ENCODE data around the gene FPGS.
"Not testable (repeated sequence)": the region's sequence is repeated elsewhere in the genome, so short reads cannot be mapped to it uniquely, and the experiment has no call there.

The FPGS gene

DNA sequence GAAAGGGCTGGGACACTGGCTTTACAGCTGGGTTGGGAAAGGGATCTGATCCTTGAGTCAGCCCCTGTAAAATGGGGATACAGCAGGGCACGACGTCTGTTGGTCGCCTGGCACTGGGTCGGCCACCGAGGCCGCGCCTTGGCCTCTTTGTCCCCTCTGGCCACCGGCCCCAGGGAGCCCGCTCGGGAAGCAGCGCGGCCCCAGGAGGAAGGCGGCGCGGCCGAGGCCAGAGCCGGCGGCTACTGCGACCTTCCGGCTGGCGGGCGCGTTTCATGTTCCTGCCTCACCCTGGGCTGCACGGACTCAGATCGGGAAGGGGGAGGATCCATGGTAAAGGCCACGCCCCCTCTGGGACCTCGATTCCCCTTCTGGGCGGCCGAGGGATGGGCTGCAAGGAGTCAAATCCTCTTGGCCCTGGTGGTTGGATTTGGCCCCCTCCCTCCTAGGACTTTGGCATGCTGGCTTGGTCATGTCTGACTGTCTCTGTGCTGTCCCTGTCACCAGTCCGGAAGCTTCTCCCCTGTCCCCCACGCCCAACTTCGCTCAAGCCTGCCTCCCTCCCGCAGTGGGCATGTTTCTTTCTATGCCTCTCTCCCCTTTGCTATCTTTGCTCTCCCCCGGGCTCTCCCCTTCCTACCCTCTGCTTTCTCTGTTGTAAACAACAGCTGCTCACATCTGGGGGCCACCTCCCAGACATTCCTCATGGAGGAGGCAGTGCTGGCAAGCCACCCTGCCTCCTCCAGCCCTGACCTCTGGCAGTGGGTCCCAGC lies 25.8 kb downstream of the FPGS start:
- DNase-seq: no peak
- H3K27me3 Mint-ChIP-seq: no peaks in the 10 kb centered on the region
- no peak for ATAC-seq
- H3K27ac Mint-ChIP-seq: peak overlapping the region in 1 of 2 donors; percentile 75
- H3K4me1 Mint-ChIP-seq: peaks cover 16% of the 10 kb centered on the region
- H3K9me3 Mint-ChIP-seq: no peaks in the 10 kb centered on the region
- H3K4me3 Mint-ChIP-seq: no peak overlapping the region

- peaks cover 19% of the 10 kb centered on the region for H3K4me1 Mint-ChIP-seq
- ATAC-seq: no peak
- DNase-seq: no peak
- no peak overlapping the region for H3K4me3 Mint-ChIP-seq
- H3K27me3 Mint-ChIP-seq: no peaks in the 10 kb centered on the region
- no peaks in the 10 kb centered on the region for H3K9me3 Mint-ChIP-seq
- H3K27ac Mint-ChIP-seq: peak overlapping the region; percentile 27 to 75
Measured at GRCh38 chr9:127829205-127829906, 26.7 kb downstream of the FPGS start.

GRCh38 chr9:127832248-127832647 lies 29.6 kb downstream of the FPGS start:
- ATAC-seq: peak; percentile 56
- H3K4me3 Mint-ChIP-seq: peak overlapping the region; percentile 20 to 65
- DNase-seq: no peak

GRCh38 chr9:127833555-127833954 lies 30.9 kb downstream of the FPGS start:
- no peak for ATAC-seq
- H3K4me3 Mint-ChIP-seq: no peak overlapping the region
- peaks cover 31% of the 10 kb centered on the region for H3K4me1 Mint-ChIP-seq
- DNase-seq: no peak
- H3K9me3 Mint-ChIP-seq: no peaks in the 10 kb centered on the region
- H3K27me3 Mint-ChIP-seq: no peaks in the 10 kb centered on the region
- H3K27ac Mint-ChIP-seq: no peak overlapping the region

More at GRCh38 chr9:127832248-127832647, 29.6 kb downstream of the FPGS start:
- H3K9me3 Mint-ChIP-seq: no peaks in the 10 kb centered on the region
- H3K27ac Mint-ChIP-seq: peak overlapping the region; percentile 59 to 83
- H3K4me1 Mint-ChIP-seq: peaks cover 31% of the 10 kb centered on the region
- H3K27me3 Mint-ChIP-seq: no peaks in the 10 kb centered on the region

GRCh38 chr9:127835991-127836516 lies 33.4 kb downstream of the FPGS start:
- Mint-ChIP-seq H3K27ac (no peak overlapping the region), H3K4me3 (no peak overlapping the region), H3K27me3 (no peaks in the 10 kb centered on the region), H3K9me3 (no peaks in the 10 kb centered on the region), H3K4me1 (peaks cover 31% of the 10 kb centered on the region)
- DNase-seq (no peak), ATAC-seq (peak; percentile 64)

- H3K4me1 Mint-ChIP-seq: peaks cover 31% of the 10 kb centered on the region
- H3K27ac Mint-ChIP-seq, DNase-seq, ATAC-seq, H3K27me3 Mint-ChIP-seq, H3K9me3 Mint-ChIP-seq, H3K4me3 Mint-ChIP-seq: not testable (repeated sequence)
Measured at GRCh38 chr9:127836561-127836960, 33.9 kb downstream of the FPGS start.

GRCh38 chr9:127837346-127837745 lies 34.7 kb downstream of the FPGS start:
- DNase-seq (no peak), ATAC-seq (no peak)
- Mint-ChIP-seq H3K4me3 (no peak overlapping the region), H3K4me1 (peaks cover 26% of the 10 kb centered on the region), H3K27ac (peak overlapping the region in 1 of 2 donors; percentile 3), H3K27me3 (no peaks in the 10 kb centered on the region), H3K9me3 (no peaks in the 10 kb centered on the region)

- H3K4me1 Mint-ChIP-seq: peaks cover 14% of the 10 kb centered on the region
Measured at GRCh38 chr9:127838375-127839078, 35.8 kb downstream of the FPGS start.

DNA sequence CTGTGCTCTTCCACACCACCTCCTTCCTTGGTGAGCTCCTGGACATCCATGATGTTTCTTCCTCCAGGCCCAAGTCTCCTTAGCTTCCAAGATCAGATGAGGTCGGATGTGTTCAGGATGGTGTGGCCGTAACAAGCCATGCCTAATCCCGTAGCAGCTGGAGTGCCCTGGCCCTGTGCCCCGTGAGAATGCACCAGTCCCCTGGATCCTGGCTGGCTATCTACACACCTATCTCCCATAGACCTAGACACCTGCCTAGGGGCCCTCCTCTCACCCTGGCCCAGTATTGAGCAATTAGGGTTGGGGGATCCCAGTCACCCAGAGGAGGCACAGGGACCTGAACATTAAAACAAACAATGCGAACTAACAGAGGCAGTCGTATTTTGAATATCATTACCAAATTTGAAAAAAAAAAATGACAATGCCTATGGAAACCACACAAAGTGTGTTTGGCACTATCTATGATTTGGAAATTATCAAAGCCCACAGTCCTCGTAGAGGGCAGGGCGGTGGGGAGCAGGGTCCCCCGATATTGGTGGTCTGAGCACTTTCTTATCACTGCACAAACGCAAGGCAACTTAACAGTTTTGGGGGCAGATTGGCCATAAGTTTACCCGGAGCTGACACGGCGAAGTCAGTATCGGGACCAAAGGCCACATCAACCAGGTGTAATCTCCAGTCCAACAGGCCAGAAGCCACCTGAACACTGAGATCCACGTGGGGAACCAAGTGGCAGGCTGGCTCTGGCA lies 38.6 kb downstream of the FPGS start:
- no peaks in the 10 kb centered on the region for H3K27me3 Mint-ChIP-seq
- H3K4me3 Mint-ChIP-seq: no peak overlapping the region
- H3K27ac Mint-ChIP-seq: peak overlapping the region in 1 of 2 donors; percentile 89
- ATAC-seq: no peak
- DNase-seq: no peak
- H3K4me1 Mint-ChIP-seq: peaks cover 2% of the 10 kb centered on the region
- H3K9me3 Mint-ChIP-seq: no peaks in the 10 kb centered on the region

More at GRCh38 chr9:127838375-127839078, 35.8 kb downstream of the FPGS start:
- no peaks in the 10 kb centered on the region for H3K27me3 Mint-ChIP-seq
- DNase-seq (no peak), ATAC-seq (peak; percentile 24)
- no peak overlapping the region for H3K27ac Mint-ChIP-seq
- no peak overlapping the region for H3K4me3 Mint-ChIP-seq
- no peaks in the 10 kb centered on the region for H3K9me3 Mint-ChIP-seq

- Mint-ChIP-seq H3K4me1 (no peaks in the 10 kb centered on the region), H3K4me3 (no peak overlapping the region)
- no peak for ATAC-seq
Measured at GRCh38 chr9:127844821-127845359, 42.2 kb downstream of the FPGS start.

GRCh38 chr9:127845619-127846018 lies 42.9 kb downstream of the FPGS start:
- H3K4me3 Mint-ChIP-seq, H3K4me1 Mint-ChIP-seq, DNase-seq, H3K27ac Mint-ChIP-seq, H3K27me3 Mint-ChIP-seq, ATAC-seq: not testable (repeated sequence)
- peaks cover 11 to 23% of the 10 kb centered on the region in 2 donors for H3K9me3 Mint-ChIP-seq

More at GRCh38 chr9:127844821-127845359, 42.2 kb downstream of the FPGS start:
- H3K27me3 Mint-ChIP-seq: no peaks in the 10 kb centered on the region
- no peak overlapping the region for H3K27ac Mint-ChIP-seq
- no peak for DNase-seq
- H3K9me3 Mint-ChIP-seq: peaks cover 10 to 18% of the 10 kb centered on the region in 2 donors

GRCh38 chr9:127846443-127847177 lies 43.9 kb downstream of the FPGS start:
- no peak overlapping the region for H3K27ac Mint-ChIP-seq
- H3K4me1 Mint-ChIP-seq: peaks cover 3% of the 10 kb centered on the region
- no peak for DNase-seq
- H3K9me3 Mint-ChIP-seq: peaks cover 11 to 25% of the 10 kb centered on the region in 2 donors
- H3K4me3 Mint-ChIP-seq: no peak overlapping the region
- H3K27me3 Mint-ChIP-seq: no peaks in the 10 kb centered on the region
- ATAC-seq: no peak

DNA sequence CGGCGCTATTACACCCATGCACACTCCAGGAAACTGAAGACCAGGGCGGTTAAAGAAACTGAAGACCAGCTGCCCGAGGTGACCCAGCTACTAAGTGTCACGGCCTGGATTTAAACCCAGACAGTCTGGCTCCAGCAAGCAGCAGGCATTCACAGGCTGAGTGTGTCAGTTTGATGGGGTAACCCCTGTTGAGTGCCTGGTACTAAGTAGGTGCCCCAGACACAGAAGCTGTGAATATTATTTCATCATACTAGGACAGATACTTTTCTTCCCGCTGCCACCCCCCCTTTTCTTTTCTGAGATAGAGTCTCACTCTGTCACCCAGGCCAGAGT lies 44.5 kb downstream of the FPGS start:
- Mint-ChIP-seq H3K9me3 (peaks cover 11 to 25% of the 10 kb centered on the region in 2 donors), H3K4me3 (no peak overlapping the region), H3K27me3 (no peaks in the 10 kb centered on the region), H3K4me1 (peaks cover 8% of the 10 kb centered on the region), H3K27ac (no peak overlapping the region)
- DNase-seq: no peak
- ATAC-seq: no peak
